ENCODE results near the gene DGKD.

DGKD gene

GRCh38 chr2:233498126-233498525 lies 143.8 kb downstream of the DGKD start:
- DNase-seq (no peak), ATAC-seq (no peak)

GRCh38 chr2:233499928-233500327 lies 145.6 kb downstream of the DGKD start:
- no peak for DNase-seq
- no peak for ATAC-seq

GRCh38 chr2:233501198-233502076 lies 147.1 kb downstream of the DGKD start:
- DNase-seq = no peak
- ATAC-seq = peak; percentile 83

GRCh38 chr2:233503481-233503880 lies 149.2 kb downstream of the DGKD start:
- no peak for ATAC-seq
- no peak for DNase-seq

- no peak for ATAC-seq
- no peak for DNase-seq
Measured at GRCh38 chr2:233503947-233504637, 149.8 kb downstream of the DGKD start.

- DNase-seq (no peak), ATAC-seq (no peak)
Measured at GRCh38 chr2:233513953-233514655, 159.8 kb downstream of the DGKD start.

GRCh38 chr2:233519787-233520611 lies 165.7 kb downstream of the DGKD start:
- ATAC-seq = no peak
- no peak for DNase-seq

All from stimulated activated naive CD8-positive, alpha-beta T cell treated with anti-CD3 and anti-CD28 coated beads, Interleukin-15, Interleukin-2, amounts not matched to agents 100 U/mL and 50 U/mL, for 24 hours (primary cell).